Upper lobe of left lung (tissue), 6 donors: ENCODE measurements around the gene DIO1. TPM values are rescaled to one million over a fixed set of nuclear protein-coding genes. Genes with fewer than 3 reads are reported as not detected.

Source experiments
- ATAC-seq, 2 donors: fragments of 200-7000 bp; cut with Tn5 transposase; one replicate each; pipeline ENCODE4 v1.9.1; 2022; ENCODE audit warnings: mild to moderate bottlenecking in 2 of 2, moderate library complexity in 2 of 2; ENCODE audit not compliant: low FRiP score in 2 of 2
- DNase-seq, 2 donors: peaks; one replicate each; pipeline ENCODE4 v3.0.0-alpha.2; 2019 to 2020
- H3K27ac ChIP-seq, 4 donors: fragments of 200-600 bp; sonication (generic); one replicate each; pipeline ENCODE4 v1.5.1; 2016 to 2019
- H3K27me3 ChIP-seq, 4 donors: fragments of 200-600 bp; sonication (generic); one replicate each; pipeline ENCODE4 v1.5.1; 2017 to 2019
- H3K36me3 ChIP-seq, 4 donors: fragments of 200-600 bp; sonication (generic); one replicate each; pipeline ENCODE4 v1.5.1; 2016 to 2019
- H3K4me1 ChIP-seq, 4 donors: fragments of 200-600 bp; sonication (generic); one replicate each; pipeline ENCODE4 v1.5.1; 2018 to 2019
- H3K4me3 ChIP-seq, 4 donors: fragments of 200-600 bp; sonication (generic); one replicate each; pipeline ENCODE4 v1.5.1; 2017 to 2019; ENCODE audit warnings: mild to moderate bottlenecking in 2 of 4, moderate library complexity in 1 of 4
- H3K9me3 ChIP-seq, 4 donors: fragments of 200-600 bp; sonication (generic); one replicate each; pipeline ENCODE4 v1.5.1; 2018 to 2019
- CTCF ChIP-seq, 6 experiments: fragments of 450-650 bp in 4 of 6; fragments of 200-600 bp in 2 of 6; sonication (generic) in 2 of 6; IDR thresholded peaks; one replicate each; pipeline ENCODE4 v1.5.1; 2016 to 2019; ENCODE audit warnings: antibody characterized with exemption in 6 of 6
- EP300 ChIP-seq, 4 donors: sonication (generic); formaldehyde crosslinking; IDR thresholded peaks; one replicate each; pipeline ENCODE4 v1.5.1; 2017; ENCODE audit warnings: antibody characterized with exemption in 4 of 4, control low read depth in 2 of 4
- POLR2A ChIP-seq, 4 donors: fragments of 450-650 bp; IDR thresholded peaks; one replicate each; pipeline ENCODE4 v1.5.1; 2016 to 2017; ENCODE audit warnings: antibody characterized with exemption in 4 of 4, mild to moderate bottlenecking in 2 of 4
- POLR2AphosphoS5 ChIP-seq, 2 donors: sonication (generic); formaldehyde crosslinking; IDR thresholded peaks; one replicate each; pipeline ENCODE4 v1.5.1; 2017; ENCODE audit warnings: antibody characterized with exemption in 2 of 2
- WGBS, 2 donors: methylation state at CpG; one replicate each; pipeline ENCODE4 v1.1.5; 2017 to 2018; 5-methylcytosine and 5-hydroxymethylcytosine counted together
- total RNA-seq, 6 donors: library from RNA; depleted of rRNA in 4 of 6; stranded (reverse); fragments of >200 nt in 4 of 6; gene quantifications; one replicate each; pipeline versions ENCODE4 v1.1.0 to v1.2.1, GENCODE V29; 2016 to 2021
- donor health status: DM: no; HTN: no; CAD: no; lungs with moderate emphysema.
- donor health status: DM: no; HTN: yes; CAD: no; lungs with severe emphysema.

Gene DIO1
- total RNA-seq, 6 donors from 2014 or later, result 0.20 TPM; not detected in 5

- H3K4me3 ChIP-seq, result peak within 1 kb of the TSS; percentile 66 to 93 (median 90)
- peak; percentile 91 to 94 for ATAC-seq
- no peaks in the 10 kb centered on the region for H3K9me3 ChIP-seq
- peaks cover 0 to under 1% (median 0%) of the 10 kb centered on the region in 4 donors for H3K36me3 ChIP-seq
- TF ChIP-seq POLR2A (IDR thresholded peaks at IDR 0.05) (peak in 1 of 4 donors; percentile 45), EP300 (IDR thresholded peaks at IDR 0.05) (no peak), CTCF (IDR thresholded peaks at IDR 0.05) (peak in 4 of 6 experiments; percentile 21 to 31 (median 30)), POLR2AphosphoS5 (IDR thresholded peaks at IDR 0.05) (peak in 1 of 2 donors; percentile 56)
- H3K4me1 ChIP-seq, result peaks cover 14 to 37% (median 24%) of the 10 kb centered on the region in 4 donors
- peak within 1 kb of the TSS; percentile 85 to 96 (median 93) for H3K27ac ChIP-seq
- DNase-seq, result no peak
- no peaks in the 10 kb centered on the region for H3K27me3 ChIP-seq
- WGBS, 2 donors, result 3 to 8% methylated on average over 19 to 36 of the region's 58 CpGs
Measured at GRCh38 chr1:53946252-53947171, 52.5 kb downstream of the DIO1 start, which contains the start of gene LRRC42. TSS of gene LRRC42 (plus strand) at chr1:53946350. CDS start at chr1:53952000, 5,650 bp downstream.

- WGBS, 2 donors, result 58 to 60% methylated on average over 6 of the region's 6 CpGs
- Histone ChIP-seq H3K9me3 (no peaks in the 10 kb centered on the region), H3K27me3 (no peaks in the 10 kb centered on the region), H3K36me3 (peaks cover 0 to 8% (median 5%) of the 10 kb centered on the region in 4 donors), H3K27ac (peak overlapping the region in 3 of 4 donors; percentile 85 to 96 (median 92)), H3K4me3 (peak overlapping the region in 3 of 4 donors; percentile 88 to 93 (median 91)), H3K4me1 (peaks cover 14 to 35% (median 24%) of the 10 kb centered on the region in 4 donors)
- no peak for ATAC-seq
- TF ChIP-seq CTCF (IDR thresholded peaks at IDR 0.05) (no peak), EP300 (IDR thresholded peaks at IDR 0.05) (no peak), POLR2AphosphoS5 (IDR thresholded peaks at IDR 0.05) (no peak), POLR2A (IDR thresholded peaks at IDR 0.05) (no peak)
- no peak for DNase-seq
Measured at GRCh38 chr1:53947172-53947907, 53.4 kb downstream of the DIO1 start.

GRCh38 chr1:53948291-53948690 lies 54.3 kb downstream of the DIO1 start:
- Histone ChIP-seq H3K27ac (no peak overlapping the region), H3K9me3 (no peaks in the 10 kb centered on the region), H3K36me3 (peaks cover 0 to 18% (median 10%) of the 10 kb centered on the region in 4 donors), H3K4me1 (peaks cover 14 to 30% (median 22%) of the 10 kb centered on the region in 4 donors), H3K4me3 (no peak overlapping the region), H3K27me3 (no peaks in the 10 kb centered on the region)
- ATAC-seq, result no peak
- no peak for DNase-seq
- TF ChIP-seq POLR2A (IDR thresholded peaks at IDR 0.05), result no peak
- TF ChIP-seq CTCF (IDR thresholded peaks at IDR 0.05), result no peak
- TF ChIP-seq EP300 (IDR thresholded peaks at IDR 0.05), result no peak
- TF ChIP-seq POLR2AphosphoS5 (IDR thresholded peaks at IDR 0.05), result no peak
- 90 to 94% methylated on average over 5 of the region's 5 CpGs for WGBS, 2 donors

GRCh38 chr1:53949023-53949990 lies 55.3 kb downstream of the DIO1 start:
- no peak overlapping the region for H3K27ac ChIP-seq
- DNase-seq, result no peak
- H3K4me1 ChIP-seq, result peaks cover 13 to 26% (median 19%) of the 10 kb centered on the region in 4 donors
- 89 to 91% methylated on average over 4 of the region's 4 CpGs for WGBS, 2 donors
- no peaks in the 10 kb centered on the region for H3K9me3 ChIP-seq
- H3K4me3 ChIP-seq, result no peak overlapping the region
- ATAC-seq, result no peak
- no peaks in the 10 kb centered on the region for H3K27me3 ChIP-seq
- peaks cover 0 to 28% (median 14%) of the 10 kb centered on the region in 4 donors for H3K36me3 ChIP-seq
- TF ChIP-seq CTCF (IDR thresholded peaks at IDR 0.05), result peak in 4 of 6 experiments; percentile 17 to 46 (median 27)
- TF ChIP-seq POLR2AphosphoS5 (IDR thresholded peaks at IDR 0.05), result no peak
